Right atrium auricular region (tissue), 2 donors: ENCODE data around the gene GNA15. TPM values are rescaled to one million over a fixed set of nuclear protein-coding genes. Genes with fewer than 3 reads are reported as not detected.

Source experiments
- DNase-seq: peaks from one replicate; pipeline ENCODE4 v3.0.0-alpha.2; 2019; ENCODE audit warnings: low spot score
- H3K27ac ChIP-seq, 2 donors: fragments of 200-600 bp; sonication (generic); 1 replicate in 1 of 2; 2 replicates in 1 of 2; pipeline ENCODE4 v1.5.1; 2016 to 2019
- H3K27me3 ChIP-seq, 2 donors: fragments of 200-600 bp; sonication (generic); one replicate each; pipeline versions ENCODE4 v1.5.1 to v1.6.0; 2017 to 2019
- H3K36me3 ChIP-seq: fragments of 200-600 bp; sonication (generic); one replicate; pipeline ENCODE4 v1.5.1; 2016
- H3K4me1 ChIP-seq, 2 donors: fragments of 200-600 bp; sonication (generic); one replicate each; pipeline versions ENCODE4 v1.5.1 to v1.6.0; 2017 to 2019
- H3K4me3 ChIP-seq, 2 donors: fragments of 200-600 bp; sonication (generic); 1 replicate in 1 of 2; 2 replicates in 1 of 2; pipeline ENCODE4 v1.5.1; 2017 to 2019; ENCODE audit warnings: mild to moderate bottlenecking in 1 of 2, moderate library complexity in 1 of 2
- H3K9me3 ChIP-seq, 2 donors: fragments of 200-600 bp; sonication (generic); one replicate each; pipeline ENCODE4 v1.5.1; 2019
- CTCF ChIP-seq, 2 donors: fragments of 200-600 bp; sonication (generic); IDR thresholded peaks; one replicate each; pipeline ENCODE4 v1.5.1; 2019; ENCODE audit warnings: antibody characterized with exemption in 2 of 2
- total RNA-seq, 2 donors: library from RNA; depleted of rRNA; stranded (reverse); fragments of >200 nt; gene quantifications; one replicate each; pipeline ENCODE4 v1.1.0, GENCODE V29; 2016

The GNA15 gene
- total RNA-seq, 2 donors from 2014 or later, result 0.74 to 3.0 TPM

- no peak for DNase-seq
- TF ChIP-seq CTCF (IDR thresholded peaks at IDR 0.05), result no peak
- Histone ChIP-seq H3K9me3 (no peaks in the 10 kb centered on the region), H3K27ac (no peak overlapping the region), H3K36me3 (peaks cover 47% of the 10 kb centered on the region), H3K27me3 (no peaks in the 10 kb centered on the region), H3K4me1 (peaks cover 0 to 4% of the 10 kb centered on the region in 2 donors), H3K4me3 (no peak overlapping the region)
These were observed 13.9 kb upstream of the GNA15 start for GRCh38 chr19:3121821-3122511.

GRCh38 chr19:3122512-3122870 is 13.3 kb upstream of the GNA15 start:
- peaks cover 0 to 4% of the 10 kb centered on the region in 2 donors for H3K4me1 ChIP-seq
- TF ChIP-seq CTCF (IDR thresholded peaks at IDR 0.05), result no peak
- H3K36me3 ChIP-seq, result peaks cover 44% of the 10 kb centered on the region
- H3K9me3 ChIP-seq, result no peaks in the 10 kb centered on the region
- no peak overlapping the region for H3K27ac ChIP-seq
- H3K27me3 ChIP-seq, result no peaks in the 10 kb centered on the region
- DNase-seq, result no peak
- no peak overlapping the region for H3K4me3 ChIP-seq

GRCh38 chr19:3123088-3123721 is 12.6 kb upstream of the GNA15 start:
- no peak for DNase-seq

GRCh38 chr19:3123956-3124355 is 11.9 kb upstream of the GNA15 start:
- Histone ChIP-seq H3K27me3 (no peaks in the 10 kb centered on the region), H3K9me3 (no peaks in the 10 kb centered on the region), H3K4me3 (no peak overlapping the region), H3K4me1 (peaks cover 0 to 4% of the 10 kb centered on the region in 2 donors), H3K27ac (no peak overlapping the region), H3K36me3 (peaks cover 30% of the 10 kb centered on the region)
- DNase-seq, result no peak
- no peak for TF ChIP-seq CTCF (IDR thresholded peaks at IDR 0.05)

More at GRCh38 chr19:3123088-3123721, 12.6 kb upstream of the GNA15 start:
- Histone ChIP-seq H3K36me3 (peaks cover 37% of the 10 kb centered on the region), H3K27ac (no peak overlapping the region), H3K4me1 (peaks cover 0 to 4% of the 10 kb centered on the region in 2 donors), H3K4me3 (no peak overlapping the region), H3K27me3 (no peaks in the 10 kb centered on the region), H3K9me3 (no peaks in the 10 kb centered on the region)
- TF ChIP-seq CTCF (IDR thresholded peaks at IDR 0.05), result no peak

- H3K27me3 ChIP-seq, result no peaks in the 10 kb centered on the region
- TF ChIP-seq CTCF (IDR thresholded peaks at IDR 0.05), result no peak
- no peaks in the 10 kb centered on the region for H3K9me3 ChIP-seq
- H3K36me3 ChIP-seq, result peaks cover 26% of the 10 kb centered on the region
- DNase-seq, result no peak
- peaks cover 0 to 4% of the 10 kb centered on the region in 2 donors for H3K4me1 ChIP-seq
- no peak overlapping the region for H3K4me3 ChIP-seq
- H3K27ac ChIP-seq, result no peak overlapping the region
These were observed 11.2 kb upstream of the GNA15 start for GRCh38 chr19:3124630-3125029.
